Activated CD4-positive, alpha-beta T cell treated with anti-CD3 and anti-CD28 coated beads, Interleukin-2, amount 10 ng/mL, durations not matched to agents 7 days and 5 days (primary cell): ENCODE measurements around the gene FADD. TPM values are rescaled to one million over a fixed set of nuclear protein-coding genes. Genes with fewer than 3 reads are reported as not detected.
A peak's percentile ranks its signal among the peaks of the same experiment; 100 is the strongest.

ENCODE experiments used
- CTCF ChIA-PET: fragments of 350-600 bp; sonication (Branson Sonifier 250); formaldehyde crosslinking; loops from one replicate; lab custom pipeline; 2021; ENCODE audit warnings: antibody characterized with exemption; lab: Charles Lee
- POLR2A ChIA-PET: fragments of 350-600 bp; sonication (Branson Sonifier 250); formaldehyde crosslinking; loops from one replicate; lab custom pipeline; 2021; ENCODE audit warnings: antibody characterized with exemption; lab: Charles Lee
- DNase-seq: peaks from one replicate; pipeline ENCODE4 v3.0.0-alpha.2; 2020
- H3K27ac Mint-ChIP-seq: one replicate; pipeline ENCODE4 v1.8.0; 2021; ENCODE audit warnings: mild to moderate bottlenecking, moderate library complexity, mixed read lengths
- H3K27me3 Mint-ChIP-seq: one replicate; pipeline ENCODE4 v1.8.0; 2021; ENCODE audit warnings: mixed read lengths
- H3K36me3 Mint-ChIP-seq: one replicate; pipeline ENCODE4 v1.8.0; 2021; ENCODE audit warnings: low read depth, mixed read lengths
- H3K4me1 Mint-ChIP-seq: one replicate; pipeline ENCODE4 v1.8.0; 2021; ENCODE audit warnings: mixed read lengths
- H3K4me3 Mint-ChIP-seq: one replicate; pipeline ENCODE4 v1.8.0; 2021; ENCODE audit warnings: mild to moderate bottlenecking, moderate library complexity, mixed read lengths
- H3K9me3 Mint-ChIP-seq: one replicate; pipeline ENCODE4 v1.8.0; 2021; ENCODE audit warnings: mixed read lengths
- total RNA-seq, 2 experiments: library from RNA; stranded (reverse); gene quantifications; one replicate each; pipeline ENCODE4 v1.2.3, GENCODE V29; 2021

Gene FADD
- total RNA-seq, 2 experiments from 2014 or later = 31.7 to 34.5 TPM

GRCh38 chr11:70201882-70202861, 924 bp upstream of the FADD start:
- POLR2A ChIA-PET = no interaction called here
- CTCF ChIA-PET = interaction anchor here (0.8 kb wide), 1 partner anchor 283 kb away, joined by 3 read pairs; no protein-coding TSS in a partner anchor
- H3K9me3 Mint-ChIP-seq = no peaks in the 10 kb centered on the region
- H3K27ac Mint-ChIP-seq = peak overlapping the region; percentile 99
- H3K27me3 Mint-ChIP-seq = peaks cover 11% of the 10 kb centered on the region
- DNase-seq = no peak
- H3K36me3 Mint-ChIP-seq = peaks cover 28% of the 10 kb centered on the region
- peak overlapping the region; percentile 98 for H3K4me3 Mint-ChIP-seq
- H3K4me1 Mint-ChIP-seq = peaks cover 42% of the 10 kb centered on the region

GRCh38 chr11:70203751-70204465, 812 bp downstream of the FADD start:
- H3K27ac Mint-ChIP-seq = peak overlapping the region; percentile 99
- peak overlapping the region; percentile 98 for H3K4me3 Mint-ChIP-seq
- peak; percentile 92 for DNase-seq
- no peaks in the 10 kb centered on the region for H3K9me3 Mint-ChIP-seq
- ChIA-PET POLR2A (interaction anchor here (0.6 kb wide), 1 partner anchor 146 kb away, joined by 3 read pairs; no protein-coding TSS in a partner anchor), CTCF (no interaction called here)
- peaks cover 48% of the 10 kb centered on the region for H3K4me1 Mint-ChIP-seq
- peaks cover 41% of the 10 kb centered on the region for H3K36me3 Mint-ChIP-seq
- H3K27me3 Mint-ChIP-seq = peaks cover 9% of the 10 kb centered on the region

- peaks cover 52% of the 10 kb centered on the region for H3K4me1 Mint-ChIP-seq
These were observed 1.3 kb downstream of the FADD start for GRCh38 chr11:70204466-70204799.

DNA sequence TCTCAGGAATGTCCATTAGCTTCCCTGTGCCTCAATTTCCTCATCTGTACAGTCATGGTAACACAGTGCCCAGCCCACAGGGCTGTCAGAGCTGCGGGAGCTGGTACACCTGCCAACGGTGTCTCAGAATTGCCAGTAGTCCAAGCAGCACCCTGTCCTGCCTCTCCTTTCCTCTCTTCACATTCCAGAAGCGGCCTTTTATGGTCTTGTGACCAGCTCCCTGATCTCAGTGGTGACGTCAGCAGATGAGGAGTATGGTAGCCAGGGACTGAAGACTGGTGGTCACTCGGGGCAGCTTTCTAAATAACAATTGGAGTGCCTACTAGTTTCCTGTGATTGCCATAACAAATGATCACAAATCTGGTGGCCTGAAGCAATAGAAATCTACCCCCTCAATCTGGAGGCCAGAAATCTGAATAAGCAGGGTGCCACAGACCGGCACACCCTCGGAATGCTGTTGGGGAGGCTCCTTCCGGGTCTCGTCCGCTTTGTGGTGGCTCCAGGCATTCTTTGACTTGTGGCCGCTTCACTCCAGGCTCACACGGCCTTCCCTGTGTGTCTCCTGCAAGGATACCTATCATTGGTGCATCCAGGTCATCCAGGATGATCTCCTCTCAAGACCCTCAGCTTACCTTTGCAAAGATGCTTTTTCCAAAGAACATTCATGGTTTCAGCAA, 2.1 kb downstream of the FADD start:
- CTCF ChIA-PET = interaction anchor here (0.6 kb wide), 1 partner anchor 1381 kb away, joined by 4 read pairs; no protein-coding TSS in a partner anchor
- Mint-ChIP-seq H3K27ac (peak overlapping the region; percentile 99), H3K4me1 (peaks cover 55% of the 10 kb centered on the region), H3K27me3 (peaks cover 2% of the 10 kb centered on the region), H3K9me3 (no peaks in the 10 kb centered on the region), H3K4me3 (peak overlapping the region; percentile 98), H3K36me3 (peaks cover 51% of the 10 kb centered on the region)
- POLR2A ChIA-PET = no interaction called here
- no peak for DNase-seq

More at GRCh38 chr11:70204466-70204799, 1.3 kb downstream of the FADD start:
- DNase-seq = no peak
- peaks cover 7% of the 10 kb centered on the region for H3K27me3 Mint-ChIP-seq
- ChIA-PET POLR2A (interaction anchor here (0.6 kb wide), 1 partner anchor 146 kb away, joined by 3 read pairs; no protein-coding TSS in a partner anchor), CTCF (no interaction called here)
- H3K9me3 Mint-ChIP-seq = no peaks in the 10 kb centered on the region
- peak overlapping the region; percentile 99 for H3K27ac Mint-ChIP-seq
- peaks cover 47% of the 10 kb centered on the region for H3K36me3 Mint-ChIP-seq
- H3K4me3 Mint-ChIP-seq = peak overlapping the region; percentile 98

DNA sequence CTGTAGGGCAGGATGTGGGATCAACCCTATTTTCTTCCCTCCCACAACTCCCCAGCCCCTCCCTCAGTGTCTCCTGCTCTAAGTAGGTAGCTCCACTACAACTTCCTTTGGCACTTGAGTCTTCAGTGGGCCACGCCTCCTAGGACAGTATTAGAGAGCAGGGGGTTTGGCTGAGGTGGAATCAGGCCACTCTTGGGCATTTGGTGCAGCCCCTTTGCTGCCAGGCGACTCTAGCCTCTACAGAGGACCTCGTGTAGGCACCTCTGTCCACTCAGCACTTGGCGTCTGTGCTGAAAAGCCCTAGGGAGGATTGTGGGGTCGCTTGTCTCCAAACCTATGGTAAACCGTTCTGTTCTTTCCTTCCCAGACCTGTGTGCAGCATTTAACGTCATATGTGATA, 2.7 kb downstream of the FADD start:
- CTCF ChIA-PET = interaction anchor here (0.6 kb wide), 1 partner anchor 1381 kb away, joined by 4 read pairs; no protein-coding TSS in a partner anchor
- Mint-ChIP-seq H3K4me3 (peak overlapping the region; percentile 98), H3K36me3 (peaks cover 52% of the 10 kb centered on the region), H3K4me1 (peaks cover 55% of the 10 kb centered on the region), H3K27ac (peak overlapping the region; percentile 99), H3K9me3 (no peaks in the 10 kb centered on the region), H3K27me3 (peaks cover 1% of the 10 kb centered on the region)
- POLR2A ChIA-PET = no interaction called here
- DNase-seq = peak; percentile 25

DNA sequence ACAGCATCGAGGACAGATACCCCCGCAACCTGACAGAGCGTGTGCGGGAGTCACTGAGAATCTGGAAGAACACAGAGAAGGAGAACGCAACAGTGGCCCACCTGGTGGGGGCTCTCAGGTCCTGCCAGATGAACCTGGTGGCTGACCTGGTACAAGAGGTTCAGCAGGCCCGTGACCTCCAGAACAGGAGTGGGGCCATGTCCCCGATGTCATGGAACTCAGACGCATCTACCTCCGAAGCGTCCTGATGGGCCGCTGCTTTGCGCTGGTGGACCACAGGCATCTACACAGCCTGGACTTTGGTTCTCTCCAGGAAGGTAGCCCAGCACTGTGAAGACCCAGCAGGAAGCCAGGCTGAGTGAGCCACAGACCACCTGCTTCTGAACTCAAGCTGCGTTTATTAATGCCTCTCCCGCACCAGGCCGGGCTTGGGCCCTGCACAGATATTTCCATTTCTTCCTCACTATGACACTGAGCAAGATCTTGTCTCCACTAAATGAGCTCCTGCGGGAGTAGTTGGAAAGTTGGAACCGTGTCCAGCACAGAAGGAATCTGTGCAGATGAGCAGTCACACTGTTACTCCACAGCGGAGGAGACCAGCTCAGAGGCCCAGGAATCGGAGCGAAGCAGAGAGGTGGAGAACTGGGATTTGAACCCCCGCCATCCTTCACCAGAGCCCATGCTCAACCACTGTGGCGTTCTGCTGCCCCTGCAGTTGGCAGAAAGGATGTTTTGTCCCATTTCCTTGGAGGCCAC, 3.3 kb downstream of the FADD start:
- ChIA-PET CTCF (no interaction called here), POLR2A (no interaction called here)
- peak overlapping the region; percentile 25 for H3K4me3 Mint-ChIP-seq
- H3K27ac Mint-ChIP-seq = peak overlapping the region; percentile 28
- H3K4me1 Mint-ChIP-seq = peaks cover 55% of the 10 kb centered on the region
- no peaks in the 10 kb centered on the region for H3K9me3 Mint-ChIP-seq
- H3K36me3 Mint-ChIP-seq = peaks cover 52% of the 10 kb centered on the region
- peaks cover 1% of the 10 kb centered on the region for H3K27me3 Mint-ChIP-seq
- DNase-seq = no peak

DNA sequence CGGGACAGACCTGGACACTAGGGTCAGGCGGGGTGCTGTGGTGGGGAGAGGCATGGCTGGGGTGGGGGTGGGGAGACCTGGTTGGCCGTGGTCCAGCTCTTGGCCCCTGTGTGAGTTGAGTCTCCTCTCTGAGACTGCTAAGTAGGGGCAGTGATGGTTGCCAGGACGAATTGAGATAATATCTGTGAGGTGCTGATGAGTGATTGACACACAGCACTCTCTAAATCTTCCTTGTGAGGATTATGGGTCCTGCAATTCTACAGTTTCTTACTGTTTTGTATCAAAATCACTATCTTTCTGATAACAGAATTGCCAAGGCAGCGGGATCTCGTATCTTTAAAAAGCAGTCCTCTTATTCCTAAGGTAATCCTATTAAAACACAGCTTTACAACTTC, 3.9 kb downstream of the FADD start:
- Mint-ChIP-seq H3K4me3 (no peak overlapping the region), H3K27me3 (no peaks in the 10 kb centered on the region), H3K27ac (no peak overlapping the region), H3K9me3 (no peaks in the 10 kb centered on the region), H3K36me3 (peaks cover 52% of the 10 kb centered on the region), H3K4me1 (peaks cover 54% of the 10 kb centered on the region)
- POLR2A ChIA-PET = no interaction called here
- CTCF ChIA-PET = no interaction called here
- DNase-seq = no peak

- H3K9me3 Mint-ChIP-seq = no peaks in the 10 kb centered on the region
- no peak for DNase-seq
- ChIA-PET POLR2A (no interaction called here), CTCF (no interaction called here)
- no peak overlapping the region for H3K4me3 Mint-ChIP-seq
- no peak overlapping the region for H3K27ac Mint-ChIP-seq
- peaks cover 52% of the 10 kb centered on the region for H3K36me3 Mint-ChIP-seq
- no peaks in the 10 kb centered on the region for H3K27me3 Mint-ChIP-seq
- peaks cover 50% of the 10 kb centered on the region for H3K4me1 Mint-ChIP-seq
These were observed 4.5 kb downstream of the FADD start for GRCh38 chr11:70207531-70208131.

- no peak for DNase-seq
- Mint-ChIP-seq H3K27ac (no peak overlapping the region), H3K9me3 (no peaks in the 10 kb centered on the region), H3K4me1 (peaks cover 39% of the 10 kb centered on the region), H3K27me3 (no peaks in the 10 kb centered on the region), H3K4me3 (no peak overlapping the region), H3K36me3 (peaks cover 48% of the 10 kb centered on the region)
- CTCF ChIA-PET = no interaction called here
- POLR2A ChIA-PET = no interaction called here
These were observed 6.4 kb downstream of the FADD start for GRCh38 chr11:70209391-70209912.

DNA sequence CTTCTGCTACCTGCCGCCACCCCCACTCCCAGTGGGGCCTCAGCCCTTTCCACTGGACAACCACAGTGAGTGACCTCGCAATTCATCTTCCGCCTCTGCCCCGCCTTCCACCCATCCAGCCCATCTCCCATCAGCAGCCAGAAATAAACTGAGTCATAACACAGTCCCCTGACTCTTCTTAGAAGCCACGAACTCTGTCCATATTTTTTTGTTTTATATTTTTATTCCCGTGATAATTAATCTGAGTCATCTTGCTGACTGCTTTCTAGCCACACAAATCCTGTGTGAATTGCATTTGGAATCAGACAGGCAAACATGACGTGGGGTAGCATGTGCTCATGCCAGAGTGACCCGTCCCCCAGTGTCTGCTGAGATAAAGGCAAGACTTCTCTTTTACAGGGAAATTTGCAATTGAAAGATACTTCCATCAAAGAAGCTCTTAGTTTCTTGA, 7.0 kb downstream of the FADD start:
- H3K27me3 Mint-ChIP-seq = no peaks in the 10 kb centered on the region
- H3K4me3 Mint-ChIP-seq = no peak overlapping the region
- peaks cover 33% of the 10 kb centered on the region for H3K4me1 Mint-ChIP-seq
- ChIA-PET CTCF (no interaction called here), POLR2A (no interaction called here)
- peaks cover 42% of the 10 kb centered on the region for H3K36me3 Mint-ChIP-seq
- no peaks in the 10 kb centered on the region for H3K9me3 Mint-ChIP-seq
- no peak for DNase-seq
- H3K27ac Mint-ChIP-seq = peak overlapping the region; percentile 14

- Mint-ChIP-seq H3K4me1 (peaks cover 28% of the 10 kb centered on the region), H3K4me3 (no peak overlapping the region), H3K27ac (no peak overlapping the region), H3K27me3 (no peaks in the 10 kb centered on the region), H3K9me3 (no peaks in the 10 kb centered on the region), H3K36me3 (peaks cover 39% of the 10 kb centered on the region)
- ChIA-PET CTCF (no interaction called here), POLR2A (no interaction called here)
- no peak for DNase-seq
These were observed 7.4 kb downstream of the FADD start for GRCh38 chr11:70210530-70210929.
